Measurements from ENCODE around the gene RPS24.

The RPS24 gene

DNA sequence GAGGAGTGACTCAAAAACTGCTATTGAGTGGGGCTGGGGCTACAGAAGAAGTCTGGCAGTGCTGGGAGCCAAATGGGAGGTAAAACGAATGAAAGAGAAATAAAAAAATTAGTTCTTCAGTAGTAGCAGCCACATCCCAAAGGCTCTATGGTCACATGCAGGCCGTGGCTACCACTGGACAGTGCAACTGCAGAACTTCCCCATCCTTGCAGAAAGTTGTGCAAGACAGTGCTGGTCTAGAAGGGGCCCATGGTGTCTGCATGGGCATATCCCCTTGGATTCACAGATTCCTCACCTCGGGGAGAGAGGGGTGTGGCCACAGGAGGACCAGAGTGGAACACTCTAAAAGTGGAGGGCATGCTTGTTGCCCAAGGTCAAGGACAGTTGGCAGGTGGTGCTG lies 47.6 kb downstream of the RPS24 start:
- no peak overlapping the region for H3K4me3 ChIP-seq (ENCODE audit: low read depth, low read length)
- TF ChIP-seq, protein P1, sequence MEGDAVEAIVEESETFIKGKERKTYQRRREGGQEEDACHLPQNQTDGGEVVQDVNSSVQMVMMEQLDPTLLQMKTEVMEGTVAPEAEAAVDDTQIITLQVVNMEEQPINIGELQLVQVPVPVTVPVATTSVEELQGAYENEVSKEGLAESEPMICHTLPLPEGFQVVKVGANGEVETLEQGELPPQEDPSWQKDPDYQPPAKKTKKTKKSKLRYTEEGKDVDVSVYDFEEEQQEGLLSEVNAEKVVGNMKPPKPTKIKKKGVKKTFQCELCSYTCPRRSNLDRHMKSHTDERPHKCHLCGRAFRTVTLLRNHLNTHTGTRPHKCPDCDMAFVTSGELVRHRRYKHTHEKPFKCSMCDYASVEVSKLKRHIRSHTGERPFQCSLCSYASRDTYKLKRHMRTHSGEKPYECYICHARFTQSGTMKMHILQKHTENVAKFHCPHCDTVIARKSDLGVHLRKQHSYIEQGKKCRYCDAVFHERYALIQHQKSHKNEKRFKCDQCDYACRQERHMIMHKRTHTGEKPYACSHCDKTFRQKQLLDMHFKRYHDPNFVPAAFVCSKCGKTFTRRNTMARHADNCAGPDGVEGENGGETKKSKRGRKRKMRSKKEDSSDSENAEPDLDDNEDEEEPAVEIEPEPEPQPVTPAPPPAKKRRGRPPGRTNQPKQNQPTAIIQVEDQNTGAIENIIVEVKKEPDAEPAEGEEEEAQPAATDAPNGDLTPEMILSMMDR (IDR thresholded peaks at IDR 0.05; ENCODE audit: low read depth, low read length, missing control alignments), result no peak
- DNase-seq (ENCODE audit: low read depth), result no peak
- in situ Hi-C loops (cut with HindIII; ENCODE audit: low sequenced_read_pairs), result no loop called here

GRCh38 chr10:78082636-78083035 lies 49.0 kb downstream of the RPS24 start:
- no peak for DNase-seq (ENCODE audit: low read depth)
- TF ChIP-seq, protein P1 (IDR thresholded peaks at IDR 0.05; ENCODE audit: low read depth, low read length, missing control alignments), result no peak
- in situ Hi-C loops (cut with HindIII; ENCODE audit: low sequenced_read_pairs), result no loop called here
- no peak overlapping the region for H3K4me3 ChIP-seq (ENCODE audit: low read depth, low read length)
